MM.1S (cell line): ENCODE results near the gene IL1RAPL1.

Experiments used
- DNase-seq: peaks from one replicate; pipeline ENCODE4 v3.0.0-alpha.2; 2015
- H2AFZ ChIP-seq: fragments of 300-600 bp; sonication (generic); 2 replicates; pipeline ENCODE4 v1.6.0; 2016; ENCODE audit warnings: antibody characterized with exemption, low read length
- H3F3A ChIP-seq: fragments of 300-600 bp; sonication (generic); 2 replicates; pipeline ENCODE4 v1.6.1; 2016; ENCODE audit warnings: mild to moderate bottlenecking, antibody characterized with exemption, low read length, moderate library complexity, mixed read lengths; ENCODE audit not compliant: insufficient read depth
- H3K27ac ChIP-seq: fragments of 300-600 bp; sonication (generic); 2 replicates; pipeline ENCODE4 v1.5.1; 2016; ENCODE audit warnings: mild to moderate bottlenecking, low read length
- H3K27me3 ChIP-seq: fragments of 300-600 bp; sonication (generic); replicated peaks from 2 replicates; pipeline ENCODE4 v1.6.0; 2016; ENCODE audit warnings: low read length; ENCODE audit not compliant: insufficient read depth
- H3K36me3 ChIP-seq: fragments of 300-600 bp; sonication (generic); replicated peaks from 2 replicates; pipeline ENCODE4 v1.6.1; 2016; ENCODE audit warnings: mild to moderate bottlenecking, low read length, mixed read lengths; ENCODE audit not compliant: insufficient read depth
- H3K4me1 ChIP-seq: fragments of 300-600 bp; sonication (generic); 2 replicates; pipeline ENCODE4 v1.6.1; 2016; ENCODE audit warnings: low read length, mixed read lengths
- H3K4me2 ChIP-seq: fragments of 300-600 bp; sonication (generic); 2 replicates; pipeline ENCODE4 v1.6.0; 2016; ENCODE audit warnings: low read depth, low read length
- H3K4me3 ChIP-seq: fragments of 300-600 bp; sonication (generic); 2 replicates; pipeline ENCODE4 v1.5.1; 2016; ENCODE audit warnings: low read length, mixed read lengths
- H3K79me2 ChIP-seq: fragments of 300-600 bp; sonication (generic); 2 replicates; pipeline ENCODE4 v1.6.1; 2016; ENCODE audit warnings: mixed run types, low read length, mixed read lengths
- H3K9ac ChIP-seq: fragments of 300-600 bp; sonication (generic); 2 replicates; pipeline ENCODE4 v1.6.1; 2016; ENCODE audit warnings: low read length, mixed read lengths
- H3K9me2 ChIP-seq: fragments of 300-600 bp; sonication (generic); replicated peaks from 2 replicates; pipeline ENCODE4 v1.6.1; 2016; ENCODE audit warnings: mild to moderate bottlenecking, low read length, mixed read lengths; ENCODE audit not compliant: insufficient read depth
- H3K9me3 ChIP-seq: fragments of 300-600 bp; sonication (generic); replicated peaks from 2 replicates; pipeline ENCODE4 v1.6.1; 2016; ENCODE audit warnings: mild to moderate bottlenecking, low read length, mixed read lengths; ENCODE audit not compliant: insufficient read depth
- H4K20me1 ChIP-seq: fragments of 300-600 bp; sonication (generic); 2 replicates; pipeline ENCODE4 v1.6.1; 2016; ENCODE audit warnings: mild to moderate bottlenecking, low read length, moderate library complexity, mixed read lengths; ENCODE audit not compliant: insufficient read depth
- CTCF ChIP-seq: fragments of 300-600 bp; sonication (generic); IDR thresholded peaks from 2 replicates; pipeline ENCODE4 v1.5.1; 2016; ENCODE audit warnings: antibody characterized with exemption, low read length, mixed read lengths
- EZH2 ChIP-seq: fragments of 300-600 bp; sonication (generic); optimal IDR thresholded peaks from 2 replicates; pipeline ENCODE3; 2017; ENCODE audit warnings: low read depth, mild to moderate bottlenecking, antibody characterized with exemption, low read length, mixed read lengths
- EZH2phosphoT487 ChIP-seq: fragments of 300-600 bp; sonication (generic); IDR thresholded peaks from 2 replicates; pipeline ENCODE4 v1.6.1; 2018; ENCODE audit warnings: antibody characterized with exemption, low read length

The IL1RAPL1 gene

DNA sequence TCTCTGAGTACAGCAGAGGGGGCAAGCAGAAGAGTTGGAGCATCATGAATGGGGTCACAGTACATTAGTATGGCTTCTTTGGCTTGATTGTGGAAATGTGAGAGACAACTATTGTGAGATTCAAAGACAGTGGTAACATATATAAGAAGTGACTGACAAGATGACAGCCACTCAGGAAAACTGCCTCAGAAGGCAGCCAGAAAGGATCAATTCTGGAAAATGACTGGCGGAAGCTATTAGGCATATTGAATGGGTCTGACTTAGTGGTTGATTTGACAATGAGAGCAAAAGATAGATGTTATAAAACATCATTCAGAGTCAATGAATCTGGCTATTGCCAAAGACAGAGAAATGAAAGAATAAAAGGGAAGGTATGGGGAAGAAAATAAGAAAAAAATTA is 1282.6 kb downstream of the IL1RAPL1 start:
- TF ChIP-seq EZH2, result no peak
- TF ChIP-seq CTCF, result no peak
- TF ChIP-seq EZH2phosphoT487, result no peak

GRCh38 chrX:29870608-29871007 is 1283.4 kb downstream of the IL1RAPL1 start:
- Histone ChIP-seq H3K4me2 (no peak overlapping the region), H3K4me3 (no peak overlapping the region), H3K36me3 (no peaks in the 10 kb centered on the region), H3F3A (no peaks in the 10 kb centered on the region), H3K9me3 (no peaks in the 10 kb centered on the region), H2AFZ (no peak overlapping the region), H3K27ac (no peak overlapping the region), H3K27me3 (no peaks in the 10 kb centered on the region), H4K20me1 (no peaks in the 10 kb centered on the region), H3K79me2 (no peaks in the 10 kb centered on the region), H3K9me2 (no peaks in the 10 kb centered on the region), H3K9ac (no peak overlapping the region), H3K4me1 (no peaks in the 10 kb centered on the region)
- TF ChIP-seq EZH2 (no peak), EZH2phosphoT487 (no peak), CTCF (no peak)
- DNase-seq, result no peak

More for the DNA sequence above, 1282.6 kb downstream of the IL1RAPL1 start:
- Histone ChIP-seq H3F3A (no peaks in the 10 kb centered on the region), H3K27ac (no peak overlapping the region), H3K9me2 (no peaks in the 10 kb centered on the region), H3K4me2 (no peak overlapping the region), H3K27me3 (no peaks in the 10 kb centered on the region), H3K4me1 (no peaks in the 10 kb centered on the region), H4K20me1 (no peaks in the 10 kb centered on the region), H3K79me2 (no peaks in the 10 kb centered on the region), H3K36me3 (no peaks in the 10 kb centered on the region), H3K9me3 (no peaks in the 10 kb centered on the region), H2AFZ (no peak overlapping the region), H3K9ac (no peak overlapping the region), H3K4me3 (no peak overlapping the region)
- no peak for DNase-seq

- no peak for TF ChIP-seq CTCF
- no peak for TF ChIP-seq EZH2
- no peak for TF ChIP-seq EZH2phosphoT487
Observed at GRCh38 chrX:29872831-29873230, 1285.6 kb downstream of the IL1RAPL1 start.

More at GRCh38 chrX:29872831-29873230, 1285.6 kb downstream of the IL1RAPL1 start:
- Histone ChIP-seq H3K9me2 (no peaks in the 10 kb centered on the region), H3F3A (no peaks in the 10 kb centered on the region), H3K4me2 (no peak overlapping the region), H4K20me1 (no peaks in the 10 kb centered on the region), H3K9me3 (no peaks in the 10 kb centered on the region), H3K27ac (no peak overlapping the region), H3K9ac (no peak overlapping the region), H3K27me3 (no peaks in the 10 kb centered on the region), H3K4me1 (no peaks in the 10 kb centered on the region), H3K36me3 (no peaks in the 10 kb centered on the region), H3K4me3 (no peak overlapping the region), H3K79me2 (no peaks in the 10 kb centered on the region), H2AFZ (no peak overlapping the region)
- DNase-seq, result no peak
